NCI-H1105 (cell line): Measurements from ENCODE around the gene DHPS.
A peak's percentile ranks its signal among the peaks of the same experiment; 100 is the strongest.
"Not testable (repeated sequence)": the region's sequence is repeated elsewhere in the genome, so short reads cannot be mapped to it uniquely, and the experiment has no call there.

Source experiments
- DNase-seq: peaks from one replicate; lab custom pipeline; 2025; lab: John Stamatoyannopoulos, UW

The DHPS gene

DNA sequence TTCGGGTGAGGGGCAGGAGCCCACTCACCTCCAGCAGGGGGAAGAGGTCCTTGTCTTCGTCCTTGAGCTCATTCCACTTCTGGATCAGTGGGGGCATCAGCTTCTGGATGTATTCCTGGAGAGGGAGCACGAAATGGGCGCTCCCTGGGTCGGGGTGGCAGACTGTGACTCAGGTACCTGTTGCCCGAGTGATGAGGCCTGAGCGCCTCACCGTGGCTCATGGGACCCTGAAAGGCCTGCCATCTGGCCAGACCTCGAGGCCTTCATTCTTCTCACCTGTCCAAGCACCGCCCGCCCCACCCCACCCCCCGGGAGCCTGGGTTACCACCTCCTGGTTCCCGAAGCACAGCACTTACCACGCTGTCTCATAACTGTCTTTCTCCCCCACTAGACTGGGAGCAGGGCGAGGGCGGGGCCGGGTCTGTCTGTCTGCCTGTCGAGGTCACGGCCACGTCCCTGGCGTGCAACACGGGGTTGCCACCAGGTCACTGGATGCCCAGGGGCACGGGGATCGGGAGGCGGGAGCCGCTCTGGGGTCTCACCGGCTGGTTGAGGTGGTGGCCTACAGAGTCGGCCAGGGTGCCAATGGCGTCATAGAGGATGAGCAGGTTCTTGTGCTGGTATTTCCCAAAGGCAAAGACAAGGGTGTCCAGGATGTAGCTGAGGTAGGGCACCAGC is 24.1 kb upstream of the DHPS start:
- no peak for DNase-seq

DNA sequence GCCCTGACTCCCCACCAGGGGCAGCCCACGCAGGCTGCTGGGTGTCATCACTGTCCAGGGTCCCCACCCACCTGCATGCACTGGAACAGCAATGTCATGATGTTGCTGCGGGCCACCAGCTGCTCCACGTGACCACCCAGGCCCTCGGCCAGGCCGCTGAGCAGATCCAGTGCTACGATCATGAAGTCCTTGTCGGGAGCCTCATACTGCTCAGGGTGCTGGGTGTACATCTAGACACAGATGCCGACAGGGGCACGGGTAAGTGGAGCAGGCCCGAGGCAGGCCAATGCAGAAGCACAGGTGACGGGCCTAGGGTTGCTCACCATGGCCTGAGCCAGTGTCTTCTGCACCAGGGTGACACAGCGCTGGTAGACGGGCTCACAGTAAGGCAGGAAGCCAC is 23.5 kb upstream of the DHPS start:
- DNase-seq = no peak

DNA sequence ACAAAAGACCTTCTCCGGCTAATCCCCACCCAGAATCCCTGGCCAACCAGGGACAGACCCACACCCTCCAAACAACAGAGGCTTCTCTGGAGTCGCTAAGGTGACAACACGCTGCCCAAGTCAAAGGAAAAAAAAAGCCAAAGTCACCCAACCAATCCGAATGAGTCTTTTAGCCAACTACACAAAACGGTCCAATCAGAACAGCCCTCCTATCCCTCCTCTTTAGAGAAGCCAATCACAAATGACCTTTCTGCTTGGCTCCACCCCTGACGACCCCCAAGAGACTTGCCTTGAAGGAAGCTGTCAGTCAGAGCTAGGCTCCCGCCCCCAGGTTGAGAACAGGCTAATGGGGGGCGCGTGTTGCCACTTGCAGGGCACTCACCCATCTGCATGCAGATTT is 21.4 kb upstream of the DHPS start:
- peak; percentile 33 for DNase-seq

DNA sequence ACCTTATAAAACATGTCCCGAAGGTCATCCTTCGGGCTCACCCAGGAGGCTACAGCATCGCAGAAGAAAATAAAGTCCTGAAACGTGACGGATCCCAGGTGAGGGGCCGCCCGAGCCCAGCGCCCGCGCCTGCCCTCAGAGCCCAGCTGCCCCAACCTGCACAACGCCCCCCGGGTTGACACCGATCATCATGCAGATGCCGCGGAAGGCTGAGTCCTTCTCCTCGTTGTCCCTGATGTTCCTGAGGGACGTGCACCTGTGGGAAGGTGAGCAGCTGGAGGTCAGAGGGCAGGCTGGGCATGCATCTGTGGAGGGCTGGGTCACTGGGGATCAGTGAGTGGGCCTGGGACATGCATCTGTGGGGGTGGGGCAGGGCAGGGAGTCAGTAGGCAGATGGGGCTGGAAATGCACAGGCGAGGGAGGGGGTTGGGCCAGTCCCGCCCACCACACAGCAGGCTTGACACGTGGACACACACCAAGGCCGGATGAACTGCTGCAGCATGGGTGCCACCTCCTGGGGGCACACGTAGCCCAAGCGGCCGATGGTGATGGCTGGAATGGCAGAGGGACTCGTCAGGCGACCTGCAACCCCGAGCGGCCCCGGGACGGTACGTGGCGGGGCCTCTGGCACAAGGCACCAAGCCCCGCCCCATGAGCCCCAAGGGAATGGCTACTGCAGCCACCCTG is 20.1 kb upstream of the DHPS start:
- no peak for DNase-seq

DNA sequence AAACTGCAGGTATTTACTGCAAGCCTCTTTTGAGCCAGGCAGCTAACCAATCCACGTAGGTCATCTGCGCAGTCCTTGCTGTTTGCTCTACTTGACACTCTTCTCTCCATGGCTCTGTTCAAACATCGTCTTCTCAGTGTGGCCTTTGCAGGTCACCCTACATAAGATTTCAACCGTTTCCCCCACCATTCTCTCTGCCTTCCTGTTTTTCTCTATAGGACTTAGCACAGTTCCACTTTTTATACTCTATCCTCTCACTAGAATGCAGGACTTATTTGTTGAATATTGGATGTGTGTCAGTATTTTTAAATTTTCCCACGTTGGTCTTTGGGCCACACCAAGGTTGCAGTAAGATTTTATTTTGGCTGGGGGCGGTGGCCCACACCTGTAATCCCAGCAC is 16.5 kb upstream of the DHPS start:
- no peak for DNase-seq

DNA sequence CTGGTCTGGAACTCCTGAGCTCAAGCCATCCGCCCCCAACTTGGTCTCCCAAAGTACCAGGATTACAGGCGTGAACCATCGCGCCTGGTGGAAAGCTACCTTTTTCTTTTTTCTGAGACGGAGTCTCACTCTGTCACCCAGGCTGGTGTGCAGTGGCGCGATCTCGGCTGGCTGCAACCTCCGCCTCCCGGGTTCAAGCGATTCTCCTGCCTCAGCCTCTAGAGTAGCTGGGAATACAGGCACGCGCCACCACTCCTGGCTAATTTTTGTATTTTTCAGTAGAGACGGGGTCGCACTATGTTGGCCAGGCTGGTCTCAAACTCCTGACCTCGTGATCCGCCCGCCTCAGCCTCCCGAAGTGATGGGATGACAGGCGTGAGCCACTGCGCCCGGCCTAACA is 15.7 kb upstream of the DHPS start:
- DNase-seq = not testable (repeated sequence)

DNA sequence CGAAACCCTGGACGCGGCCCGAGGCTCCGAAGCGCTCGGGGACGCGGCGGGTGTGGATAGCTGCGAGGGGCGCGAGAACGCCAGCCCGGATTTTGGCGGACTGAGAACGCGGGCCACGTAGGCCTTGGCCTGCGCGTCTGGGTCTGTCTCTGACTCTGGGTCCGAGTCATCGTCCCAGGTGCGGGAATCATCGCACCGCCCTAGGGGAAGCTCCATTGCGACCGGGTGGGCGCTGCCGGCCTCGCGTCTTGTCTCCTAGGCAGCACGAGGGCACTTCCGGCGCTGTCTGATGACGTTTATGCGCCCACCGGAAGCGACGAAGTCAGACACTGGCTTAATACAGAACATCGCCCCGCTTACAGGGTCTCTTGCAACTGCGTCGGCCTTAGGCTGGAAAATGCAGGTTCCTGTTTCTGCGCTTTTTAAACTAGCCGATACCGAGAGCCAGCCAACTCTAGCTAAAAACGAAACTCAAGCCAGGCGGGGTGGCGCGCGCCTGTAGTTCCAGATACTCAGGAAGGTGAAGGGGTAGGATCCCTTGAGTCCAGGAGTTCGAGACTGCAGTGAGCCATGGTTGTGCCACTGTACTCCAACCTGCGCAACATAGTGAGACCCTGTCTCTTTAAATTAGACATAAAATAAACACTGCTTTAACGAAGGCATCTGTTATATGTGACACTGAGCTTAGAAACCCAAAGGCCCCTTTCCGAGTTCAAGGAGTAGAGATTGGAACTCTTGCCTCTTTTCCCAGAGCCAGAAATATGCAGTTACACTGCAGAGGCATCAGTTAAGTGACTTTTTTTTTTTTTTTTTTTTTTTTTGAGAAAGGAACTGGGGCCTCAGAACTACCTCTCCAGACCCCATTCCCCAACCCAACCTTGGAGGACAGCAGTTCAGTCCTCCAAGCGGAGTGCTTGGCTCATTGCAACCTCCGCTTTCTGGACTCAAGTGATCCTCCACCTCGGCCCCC is 15.0 kb upstream of the DHPS start, which contains the start of gene FBXW9:
FBXW9 (minus strand) TSS at position 266 of the 970 bp plus-strand sequence; CDS start at position 216, 50 bp downstream.
- DNase-seq = peak; percentile 92

DNA sequence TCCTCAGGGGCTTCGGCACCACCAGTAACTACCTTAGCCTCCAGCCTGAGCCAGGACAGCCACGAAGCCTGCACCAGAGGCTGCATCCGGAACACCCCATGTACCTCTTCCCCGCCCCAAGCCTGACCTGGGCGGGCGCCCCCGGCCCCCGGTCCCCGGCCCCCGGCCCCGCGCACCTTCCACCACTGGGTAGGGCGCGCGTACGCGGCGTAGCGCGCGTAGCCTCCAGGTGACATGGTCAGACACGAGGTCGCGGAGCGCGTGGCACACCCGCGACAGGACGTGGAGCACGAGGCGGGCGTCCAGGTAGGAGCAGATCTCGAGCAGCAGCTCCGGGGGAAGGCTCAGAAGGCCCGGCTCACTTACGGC is 14.3 kb upstream of the DHPS start:
- DNase-seq = no peak

DNA sequence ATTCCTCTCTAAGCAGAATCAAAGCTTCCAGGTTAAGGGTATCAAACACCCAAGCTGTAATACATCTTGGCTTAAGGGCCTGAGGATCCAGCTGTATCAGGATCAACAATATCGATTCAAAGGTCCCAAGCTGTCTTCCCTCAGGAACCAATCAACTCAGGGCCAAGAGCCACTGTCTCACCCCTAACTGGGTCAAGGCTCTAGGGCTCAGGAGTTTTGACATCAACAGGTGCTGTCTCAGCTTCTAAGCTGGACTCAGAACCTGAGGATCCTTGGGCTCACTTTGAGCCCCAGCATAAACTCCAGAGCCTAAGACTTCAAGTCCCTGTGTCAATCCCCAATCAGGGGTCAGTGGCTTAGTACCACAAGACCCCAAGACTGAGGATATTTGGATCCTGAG is 13.8 kb upstream of the DHPS start:
- no peak for DNase-seq

DNA sequence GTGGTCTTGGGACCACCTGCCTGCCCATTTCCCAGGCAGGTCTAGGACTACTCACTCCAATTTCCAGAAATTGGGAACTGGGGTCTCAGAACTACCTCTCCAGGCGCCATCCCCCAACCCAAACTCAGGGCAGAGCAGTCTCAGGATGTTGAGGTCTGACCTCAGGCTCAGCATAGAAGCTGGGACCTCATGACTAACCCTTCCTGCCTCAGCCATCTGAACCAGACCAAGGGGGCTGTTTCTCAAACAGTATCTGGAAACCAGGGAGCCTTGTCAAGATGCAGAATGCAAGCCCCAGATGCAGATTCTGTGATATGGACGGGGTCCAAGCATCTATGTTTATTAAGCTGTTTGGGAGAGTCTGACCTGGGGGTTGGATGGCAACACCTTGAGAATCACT is 13.4 kb upstream of the DHPS start:
- DNase-seq = no peak

DNA sequence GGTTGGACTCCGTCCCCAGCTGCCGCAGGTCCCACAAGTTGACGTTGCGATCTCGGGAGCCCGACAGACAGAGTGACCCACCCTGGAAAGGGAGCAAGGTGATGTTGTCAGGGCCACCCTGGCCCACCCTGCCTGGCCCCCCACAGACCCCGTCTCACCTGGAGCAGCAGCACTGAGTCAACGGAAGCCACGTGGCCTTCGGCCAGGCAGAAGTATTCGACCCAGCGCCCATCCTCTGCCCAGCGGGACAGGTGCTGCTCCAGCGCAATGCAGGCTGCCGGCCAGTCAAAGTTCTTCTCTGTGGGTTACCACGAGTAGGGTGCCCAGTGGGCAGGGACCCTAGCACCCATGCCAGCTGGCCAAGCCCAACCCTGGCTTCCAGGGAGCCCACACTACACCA is 13.0 kb upstream of the DHPS start:
- DNase-seq = no peak

DNA sequence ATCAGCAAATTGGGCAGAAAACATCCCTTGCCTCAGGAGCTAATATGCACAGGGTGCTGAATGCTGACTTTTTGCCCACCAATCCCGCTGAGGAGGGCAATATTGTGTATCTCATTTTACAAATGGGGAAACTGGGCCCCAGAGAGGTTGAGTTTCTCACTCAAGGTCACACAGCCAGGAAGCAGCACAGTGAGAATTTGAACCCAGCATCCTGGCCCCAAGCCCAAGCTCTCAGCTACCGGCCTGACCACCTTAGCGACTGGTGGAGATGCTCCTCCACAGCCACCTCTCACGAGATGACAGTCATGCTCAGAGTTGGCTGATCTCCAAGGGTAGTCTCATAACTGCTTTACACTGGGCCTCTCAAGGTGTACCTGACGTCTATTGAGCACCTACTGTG is 11.3 kb upstream of the DHPS start:
- no peak for DNase-seq

DNA sequence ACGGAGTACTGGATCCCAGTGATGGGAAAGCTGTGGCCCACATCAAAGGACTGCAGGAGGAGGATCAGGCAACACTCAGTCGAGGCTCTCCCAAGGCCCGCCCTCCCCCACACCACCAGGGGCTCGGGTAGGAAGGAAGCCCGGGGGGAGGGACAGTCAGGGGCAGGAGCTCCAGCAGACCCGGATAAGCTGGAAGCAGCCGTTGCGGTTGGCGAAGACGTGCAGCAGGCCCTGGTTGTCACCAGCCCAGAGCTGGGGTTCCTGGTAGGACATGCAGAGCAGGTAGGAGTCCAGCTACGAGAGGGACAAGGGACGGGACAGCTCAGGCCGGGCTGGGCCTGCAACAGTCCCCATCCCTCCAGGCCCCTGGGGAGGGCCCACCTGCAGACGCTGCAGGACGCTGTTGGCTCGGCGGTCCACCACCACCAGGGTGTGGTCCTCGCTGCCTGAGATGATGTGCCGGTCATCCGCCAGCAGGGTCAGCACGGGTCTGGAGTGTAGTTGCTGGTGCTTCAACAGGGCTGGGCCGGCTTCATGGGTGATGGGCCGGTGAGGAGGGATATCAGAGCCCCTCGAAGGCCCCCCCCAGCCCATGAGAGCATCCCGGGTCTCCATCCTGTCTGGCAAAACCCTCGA is 8.0 kb upstream of the DHPS start:
- no peak for DNase-seq

DNA sequence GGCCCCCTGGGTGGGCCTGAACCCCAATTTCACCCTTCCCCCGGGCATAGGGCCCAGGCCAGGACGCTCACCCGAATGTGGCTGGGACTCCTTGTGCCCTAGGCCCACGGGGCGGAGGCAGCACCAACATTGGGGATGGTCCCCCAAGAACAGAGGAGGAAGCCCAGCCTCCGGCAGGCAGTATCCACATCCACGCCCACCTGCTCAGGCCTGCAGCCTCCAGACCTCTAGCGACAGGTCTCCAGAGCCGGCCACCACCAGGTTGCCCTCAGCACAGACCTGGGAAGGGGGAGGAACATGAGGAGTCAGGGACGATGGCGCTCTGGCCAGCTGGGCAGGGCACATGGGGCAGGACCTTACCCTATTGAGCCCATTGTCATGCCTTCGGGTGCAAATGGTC is 7.3 kb upstream of the DHPS start:
- DNase-seq = no peak

DNA sequence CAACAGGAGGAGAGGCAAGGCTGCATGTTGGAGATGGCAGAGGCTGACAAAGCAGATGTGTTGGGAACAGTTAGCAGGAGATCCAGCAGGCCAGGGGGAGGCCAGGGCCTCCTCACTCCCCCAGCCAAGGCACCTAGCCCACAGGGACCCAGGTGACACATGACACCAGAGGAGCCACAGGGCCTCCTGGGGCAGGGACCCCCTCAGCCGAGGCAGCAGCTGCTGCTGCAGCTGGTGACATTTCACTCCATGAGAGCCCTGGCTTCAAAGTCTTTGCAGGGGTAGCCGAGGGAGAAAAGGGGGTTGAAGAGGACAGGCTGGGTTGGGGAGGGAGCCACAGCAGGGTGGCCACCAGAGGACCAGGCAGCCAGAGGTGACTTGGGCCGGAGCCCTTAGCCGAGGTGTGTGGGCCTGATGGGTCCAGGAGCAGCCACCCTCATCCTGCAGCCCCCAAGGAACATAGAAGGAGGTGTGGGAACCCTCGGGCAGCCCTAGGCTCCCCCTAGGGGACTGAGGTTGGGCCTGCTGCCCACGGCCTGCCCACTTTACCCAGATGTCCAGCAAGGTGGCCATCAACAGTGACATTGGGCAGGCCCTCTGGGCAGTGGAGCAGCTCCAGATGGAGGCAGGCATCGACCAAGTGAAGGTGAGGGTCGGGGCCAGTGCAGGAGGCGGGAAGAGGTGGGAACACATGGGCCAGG is 6.0 kb upstream of the DHPS start, which contains the start of gene GNG14:
GNG14 (plus strand) TSS at position 503 of the 701 bp plus-strand sequence; CDS start at position 554, 51 bp downstream.
- DNase-seq = no peak

DNA sequence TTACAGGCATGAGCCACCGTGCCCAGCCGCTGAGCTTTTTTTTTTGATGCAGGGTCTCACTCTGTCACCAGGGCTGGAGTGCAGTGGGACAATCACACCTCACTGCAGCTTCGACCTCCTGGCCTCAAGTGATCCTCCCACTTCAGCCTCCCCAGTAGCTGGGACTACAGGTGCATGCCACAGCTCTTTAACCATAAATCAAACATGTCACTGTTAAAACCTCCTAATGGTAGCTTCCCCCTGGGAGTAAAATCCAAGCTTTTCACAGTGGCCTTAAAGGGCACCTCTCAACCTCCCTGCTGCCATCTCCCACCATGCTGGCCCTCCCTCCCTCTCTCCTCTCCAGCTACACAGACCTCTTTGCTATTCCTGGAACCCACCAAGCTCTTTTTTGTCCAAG is 4.2 kb upstream of the DHPS start:
- DNase-seq = no peak

DNA sequence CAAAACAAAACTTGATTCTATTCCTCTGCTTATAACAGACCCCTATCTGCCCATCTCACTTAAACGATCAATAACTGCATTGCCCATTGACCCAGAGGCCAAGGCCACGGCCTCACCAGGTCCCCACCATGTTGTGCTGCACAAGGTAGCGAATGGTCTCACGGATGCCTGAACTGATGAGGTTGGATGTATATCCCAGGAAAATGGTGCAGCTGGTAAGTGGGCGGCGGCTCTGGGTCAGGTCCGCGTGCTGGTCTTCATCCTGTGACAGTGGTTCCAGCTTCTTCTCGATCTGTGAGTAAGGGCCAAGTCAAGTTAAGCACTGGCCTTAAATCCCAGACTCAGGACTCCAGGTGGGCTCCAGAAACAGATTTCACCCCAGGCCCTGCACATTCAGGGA is 1.6 kb downstream of the DHPS start:
- DNase-seq = no peak

DNA sequence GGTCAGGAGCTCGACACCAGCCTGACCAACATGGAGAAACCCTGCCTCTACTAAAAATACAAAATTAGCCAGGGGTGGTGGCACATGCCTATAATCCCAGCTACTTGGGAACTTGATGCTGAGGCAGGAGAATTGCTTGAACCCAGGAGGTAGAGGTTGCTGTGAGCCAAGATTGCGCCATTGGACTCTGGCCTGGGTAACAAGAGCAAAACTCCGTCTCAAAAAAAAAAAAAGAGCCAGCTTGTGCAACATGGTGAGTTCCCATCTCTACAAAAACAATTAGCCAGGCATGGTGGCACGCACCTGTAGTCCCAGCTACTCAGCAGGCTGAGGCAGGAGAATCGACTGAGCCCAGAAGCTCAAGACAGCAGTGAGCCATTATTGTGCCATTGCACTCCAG is 3.6 kb downstream of the DHPS start:
- DNase-seq = not testable (repeated sequence)

DNA sequence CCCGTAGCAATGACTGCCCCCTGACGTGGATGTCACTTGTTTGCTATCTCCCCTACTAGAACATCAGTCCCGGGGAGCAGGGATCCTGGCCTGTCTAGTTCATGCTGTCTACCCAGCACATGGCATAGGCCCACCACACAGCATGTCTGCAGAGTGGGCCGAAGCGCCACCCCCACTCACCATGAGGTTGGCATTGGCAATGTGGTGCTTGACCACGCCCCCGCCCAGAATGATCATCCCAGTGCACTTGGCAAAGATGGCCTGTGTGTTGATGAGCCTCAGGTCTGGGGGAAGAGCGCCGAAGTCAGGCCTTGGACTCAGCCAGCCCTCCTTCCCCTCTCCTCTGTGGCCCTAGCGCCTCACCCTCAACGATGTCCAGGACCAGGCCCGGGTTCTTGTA is 4.8 kb downstream of the DHPS start:
- DNase-seq = no peak

DNA sequence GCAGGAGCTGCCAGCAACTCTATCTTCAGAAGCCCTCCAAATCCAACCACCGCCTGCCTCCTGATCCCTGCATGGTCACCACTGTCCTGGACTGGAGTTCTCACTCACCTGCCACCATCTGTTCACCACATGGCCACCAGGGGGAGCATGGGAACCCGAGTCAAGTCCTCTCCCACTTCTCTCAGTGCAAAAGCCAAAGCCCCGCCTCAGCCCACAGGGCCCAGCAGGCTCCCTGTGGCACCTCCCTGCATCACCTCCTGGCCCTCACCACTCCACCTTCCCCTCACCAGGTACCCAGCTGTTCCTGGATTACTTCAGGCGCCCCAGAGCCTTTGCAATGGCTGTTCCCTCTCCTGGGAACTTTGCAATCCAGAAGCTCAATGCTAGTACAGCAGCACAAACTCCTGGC is 5.3 kb downstream of the DHPS start:
- peak; percentile 84 for DNase-seq

DNA sequence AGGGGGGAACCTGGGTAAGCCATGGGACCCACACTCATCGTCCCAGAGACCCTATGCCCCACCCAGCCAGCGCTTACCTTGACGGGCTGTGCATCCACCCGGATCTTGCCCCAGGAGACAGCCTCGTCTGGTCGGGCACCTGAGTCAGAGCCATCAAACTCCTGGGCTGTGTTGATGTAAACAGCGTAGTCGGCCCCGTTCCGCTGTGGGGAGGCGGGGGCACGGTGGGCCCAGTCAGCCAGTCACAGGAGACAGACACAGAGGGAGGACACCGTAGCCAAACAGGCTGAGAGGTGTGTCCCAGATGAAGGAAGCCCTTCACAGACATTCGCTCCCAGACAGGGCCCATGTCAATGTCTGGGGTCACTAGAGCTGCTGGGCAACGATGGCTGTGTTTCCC is 5.7 kb downstream of the DHPS start:
- no peak for DNase-seq

DNA sequence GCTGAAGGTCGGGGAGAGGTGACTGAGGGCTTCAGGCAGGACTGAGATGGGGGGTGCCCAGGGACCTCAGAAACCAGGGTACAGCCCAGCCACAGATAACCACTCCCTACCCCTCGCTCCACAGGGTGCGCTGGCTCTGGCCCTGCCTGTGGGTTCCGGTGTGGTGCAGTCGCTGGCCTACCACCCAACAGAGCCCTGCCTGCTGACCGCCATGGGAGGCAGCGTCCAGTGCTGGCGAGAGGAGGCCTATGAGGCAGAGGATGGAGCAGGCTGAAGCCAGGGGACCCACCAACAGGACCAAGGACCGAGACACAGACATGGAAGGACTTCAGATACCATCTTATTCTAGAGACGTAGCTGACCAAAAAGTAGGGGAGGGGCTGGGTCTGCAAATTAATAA is 6.3 kb downstream of the DHPS start:
- no peak for DNase-seq
